GM23338 (cell line): ENCODE results near the gene TRABD. TPM values are rescaled to one million over a fixed set of nuclear protein-coding genes. Genes with fewer than 3 reads are reported as not detected.
A peak's percentile ranks its signal among the peaks of the same experiment; 100 is the strongest.

Experiments
- ATAC-seq: fragments of 200-7000 bp; cut with Tn5 transposase; 3 replicates; pipeline ENCODE4 v1.9.1; 2020
- DNase-seq: peaks from one replicate; pipeline ENCODE4 v3.0.0-alpha.2; 2015; ENCODE audit warnings: low spot score
- H2AFZ ChIP-seq: fragments of 200-600 bp; sonication (generic); 2 replicates; pipeline ENCODE4 v1.8.0; 2016; ENCODE audit warnings: antibody characterized with exemption, mild to moderate bottlenecking, moderate library complexity
- H3F3A ChIP-seq: fragments of 200-600 bp; sonication (generic); replicated peaks from 2 replicates; pipeline ENCODE4 v1.8.0; 2017; ENCODE audit warnings: antibody characterized with exemption, mixed run types, low read depth
- H3K27ac ChIP-seq: fragments of 200-600 bp; sonication (generic); 2 replicates; pipeline ENCODE4 v1.6.1; 2016; ENCODE audit warnings: low read depth
- H3K27me3 ChIP-seq: fragments of 200-600 bp; sonication (generic); 2 replicates; pipeline ENCODE4 v1.8.0; 2016; ENCODE audit warnings: mild to moderate bottlenecking, mixed run types, moderate library complexity; ENCODE audit not compliant: insufficient read depth
- H3K36me3 ChIP-seq: fragments of 200-600 bp; sonication (generic); 2 replicates; pipeline ENCODE4 v1.8.0; 2016; ENCODE audit warnings: mild to moderate bottlenecking; ENCODE audit not compliant: insufficient read depth
- H3K4me1 ChIP-seq: fragments of 200-600 bp; sonication (generic); 2 replicates; pipeline ENCODE4 v1.8.0; 2016; ENCODE audit warnings: mild to moderate bottlenecking, moderate library complexity; ENCODE audit not compliant: insufficient read depth
- H3K4me2 ChIP-seq: fragments of 200-600 bp; sonication (generic); 2 replicates; pipeline ENCODE4 v1.7.1; 2017; ENCODE audit warnings: mixed run types
- H3K4me3 ChIP-seq: fragments of 200-600 bp; sonication (generic); 2 replicates; pipeline ENCODE4 v1.6.1; 2016; ENCODE audit warnings: mixed run types
- H3K79me2 ChIP-seq: fragments of 200-600 bp; sonication (generic); replicated peaks from 2 replicates; pipeline ENCODE4 v1.8.0; 2017; ENCODE audit warnings: mild to moderate bottlenecking; ENCODE audit not compliant: insufficient read depth
- H3K9me2 ChIP-seq: fragments of 200-600 bp; sonication (generic); 2 replicates; pipeline ENCODE4 v1.8.0; 2017; ENCODE audit not compliant: insufficient read depth
- H4K20me1 ChIP-seq: fragments of 200-600 bp; sonication (generic); replicated peaks from 2 replicates; pipeline ENCODE4 v1.8.0; 2017; ENCODE audit warnings: mild to moderate bottlenecking; ENCODE audit not compliant: insufficient read depth
- H3K27ac Mint-ChIP-seq: 2 replicates; pipeline ENCODE4 v1.8.0; 2020; ENCODE audit warnings: inconsistent platforms, mild to moderate bottlenecking, moderate library complexity, mixed read lengths
- H3K27me3 Mint-ChIP-seq: 3 replicates; pipeline ENCODE4 v1.8.0; 2022; ENCODE audit warnings: low read depth, mild to moderate bottlenecking, moderate library complexity, mixed read lengths, inconsistent platforms; ENCODE audit not compliant: insufficient read depth, poor library complexity
- H3K36me3 Mint-ChIP-seq: 3 replicates; pipeline ENCODE4 v1.8.0; 2021; ENCODE audit warnings: low read depth, mild to moderate bottlenecking, inconsistent platforms, moderate library complexity, mixed read lengths
- H3K4me1 Mint-ChIP-seq: 3 replicates; pipeline ENCODE4 v1.8.0; 2020; ENCODE audit warnings: mild to moderate bottlenecking, inconsistent platforms, mixed read lengths
- H3K4me3 Mint-ChIP-seq: 3 replicates; pipeline ENCODE4 v1.8.0; 2021; ENCODE audit warnings: moderate library complexity, mild to moderate bottlenecking, inconsistent platforms, mixed read lengths
- H3K9me3 Mint-ChIP-seq: 3 replicates; pipeline ENCODE4 v1.8.0; 2020; ENCODE audit warnings: moderate library complexity, mild to moderate bottlenecking, inconsistent platforms, mixed read lengths
- CREB1 ChIP-seq: fragments of 250-450 bp; sonication (Bioruptor Pico); IDR thresholded peaks from 2 replicates; pipeline ENCODE4 v1.5.0; 2020; ENCODE audit warnings: low read depth, mild to moderate bottlenecking, moderate library complexity
- CTCF ChIP-seq, 2 experiments: fragments of 200-600 bp in 1 of 2; sonication (generic) in 1 of 2; conservative IDR thresholded peaks; 2 replicates each; pipeline versions ENCODE4 v1.5.1 to v1.6.1; 2016 to 2017; ENCODE audit warnings: antibody characterized with exemption in 2 of 2, low read depth in 2 of 2, mild to moderate bottlenecking in 2 of 2, moderate library complexity in 1 of 2
- ETS1 ChIP-seq: IDR thresholded peaks from 2 replicates; pipeline ENCODE4 v1.6.1; 2016; ENCODE audit warnings: antibody characterized with exemption
- EZH2 ChIP-seq: fragments of 200-600 bp; sonication (generic); IDR thresholded peaks from one replicate; pipeline ENCODE4 v1.8.0; 2017; ENCODE audit warnings: antibody characterized with exemption, mild to moderate bottlenecking, low read depth; ENCODE audit not compliant: unreplicated experiment
- EZH2phosphoT487 ChIP-seq: fragments of 200-600 bp; sonication (generic); IDR thresholded peaks from one replicate; pipeline ENCODE4 v1.8.1; 2018; ENCODE audit warnings: antibody characterized with exemption; ENCODE audit not compliant: unreplicated experiment
- JUNB ChIP-seq: IDR thresholded peaks from one replicate; pipeline ENCODE4 v1.6.1; 2016; ENCODE audit warnings: antibody characterized with exemption; ENCODE audit not compliant: unreplicated experiment
- NANOG ChIP-seq: IDR thresholded peaks from 2 replicates; pipeline ENCODE4 v1.6.1; 2016; ENCODE audit warnings: antibody characterized with exemption, borderline replicate concordance
- POLR2AphosphoS5 ChIP-seq: IDR thresholded peaks from 2 replicates; pipeline ENCODE4 v1.6.1; 2016; ENCODE audit warnings: antibody characterized with exemption, low read depth
- REST ChIP-seq: IDR thresholded peaks from one replicate; pipeline ENCODE4 v1.6.1; 2018; ENCODE audit warnings: antibody characterized with exemption; ENCODE audit not compliant: unreplicated experiment
- STAT1 ChIP-seq: IDR thresholded peaks from one replicate; pipeline ENCODE4 v1.6.1; 2016; ENCODE audit warnings: antibody characterized with exemption; ENCODE audit not compliant: unreplicated experiment
- ZNF114 ChIP-seq: fragments of 250-450 bp; sonication (Bioruptor Pico); IDR thresholded peaks from 2 replicates; pipeline ENCODE4 v1.5.0; 2020; ENCODE audit warnings: mild to moderate bottlenecking, moderate library complexity
- ZNF331 ChIP-seq: fragments of 250-450 bp; sonication (Bioruptor Pico); IDR thresholded peaks from 2 replicates; pipeline ENCODE4 v1.5.0; 2020; ENCODE audit warnings: low read depth, mild to moderate bottlenecking, moderate library complexity
- ZNF462 ChIP-seq: fragments of 250-450 bp; sonication (Bioruptor Pico); IDR thresholded peaks from 2 replicates; pipeline ENCODE4 v1.5.0; 2020; ENCODE audit warnings: mild to moderate bottlenecking, moderate library complexity
- polyA plus RNA-seq: library from polyadenylated mRNA; unstranded; fragments of >200 nt; fragmentation: Nextera tagmentation; extraction: Ambion mirVana; gene quantifications from 2 replicates; pipeline ENCODE4 v1.2.1, GENCODE V29; 2016
- total RNA-seq: library from RNA; depleted of rRNA; stranded (reverse); fragments of >200 nt; shearing (Covaris generic); gene quantifications from 2 replicates; pipeline ENCODE4 v1.2.3, GENCODE V29; 2014

The TRABD gene
- total and polyA plus RNA-seq, 2 experiments from 2014 or later = 44.1 to 66.1 TPM

GRCh38 chr22:50183141-50183971 lies 2.4 kb upstream of the TRABD start:
- no peak overlapping the region for H3K27ac ChIP-seq
- 0 out of 2 replicates have a peak, but pooled peaks cover 10% of the 10 kb centered on the region for H3K27me3 ChIP-seq
- ATAC-seq = no peak
- Mint-ChIP-seq H3K27me3 (peaks cover 19% of the 10 kb centered on the region), H3K4me3 (peak overlapping the region; percentile 42; the same call in 1 of the 3 replicates), H3K9me3 (no peaks in the 10 kb centered on the region), H3K36me3 (peaks cover 4% of the 10 kb centered on the region; the same call in 1 of the 3 replicates), H3K4me1 (peaks cover 10% of the 10 kb centered on the region), H3K27ac (no peak overlapping the region)
- peaks cover 5% of the 10 kb centered on the region; the same call in 1 of the 2 replicates for H4K20me1 ChIP-seq
- peaks cover 19% of the 10 kb centered on the region for H3K79me2 ChIP-seq
- H3K4me1 ChIP-seq = peaks cover 13% of the 10 kb centered on the region
- no peak for TF ChIP-seq EZH2phosphoT487
- TF ChIP-seq ZNF114 (CRISPR knock-in tag) = no peak
- no peak for TF ChIP-seq NANOG
- no peak for TF ChIP-seq EZH2
- TF ChIP-seq REST = no peak
- TF ChIP-seq ETS1 = no peak
- TF ChIP-seq CREB1 (CRISPR knock-in tag) = no peak
- no peak for TF ChIP-seq ZNF331 (CRISPR knock-in tag)
- no peak for TF ChIP-seq STAT1
- TF ChIP-seq JUNB = no peak
- TF ChIP-seq ZNF462 (CRISPR knock-in tag) = no peak
- TF ChIP-seq POLR2AphosphoS5 = no peak
- no peak for TF ChIP-seq CTCF (conservative IDR thresholded peaks at IDR 0.05; ENCODE audit: low read depth in 2 of 2)
- H3F3A ChIP-seq = no peaks in the 10 kb centered on the region
- H2AFZ ChIP-seq = no peak overlapping the region
- no peaks in the 10 kb centered on the region for H3K9me2 ChIP-seq
- no peak overlapping the region; the same call in 1 of the 2 replicates for H3K4me3 ChIP-seq
- H3K4me2 ChIP-seq = peak overlapping the region; percentile 84; the same call in 1 of the 2 replicates
- no peak for DNase-seq
- H3K36me3 ChIP-seq = no peaks in the 10 kb centered on the region
